ENCODE data around the gene VAC14. TPM values are rescaled to one million over a fixed set of nuclear protein-coding genes. Genes with fewer than 3 reads are reported as not detected.

Gene VAC14
- total RNA-seq, 4 donors from 2014 or later = 43.4 to 69.4 (median 63.1) TPM

GRCh38 chr16:70721202-70721963 lies 79.6 kb downstream of the VAC14 start:
- no peaks in the 10 kb centered on the region for H3K9me3 ChIP-seq
- DNase-seq = no peak
- H3K4me3 ChIP-seq (replicated peaks in 1 of 3) = no peak overlapping the region
- H3K36me3 ChIP-seq = peaks cover 0 to 5% of the 10 kb centered on the region in 2 donors
- no peaks in the 10 kb centered on the region for H3K27me3 ChIP-seq
- intact Hi-C loops (cut with DNase I) = no loop called here
- H3K27ac ChIP-seq = no peak overlapping the region
- H3K4me1 ChIP-seq = peaks cover 19 to 25% of the 10 kb centered on the region in 2 donors
- 78 to 91% methylated on average over 8 to 18 of the region's 18 CpGs for WGBS, 2 donors
- TF ChIP-seq, protein P1, sequence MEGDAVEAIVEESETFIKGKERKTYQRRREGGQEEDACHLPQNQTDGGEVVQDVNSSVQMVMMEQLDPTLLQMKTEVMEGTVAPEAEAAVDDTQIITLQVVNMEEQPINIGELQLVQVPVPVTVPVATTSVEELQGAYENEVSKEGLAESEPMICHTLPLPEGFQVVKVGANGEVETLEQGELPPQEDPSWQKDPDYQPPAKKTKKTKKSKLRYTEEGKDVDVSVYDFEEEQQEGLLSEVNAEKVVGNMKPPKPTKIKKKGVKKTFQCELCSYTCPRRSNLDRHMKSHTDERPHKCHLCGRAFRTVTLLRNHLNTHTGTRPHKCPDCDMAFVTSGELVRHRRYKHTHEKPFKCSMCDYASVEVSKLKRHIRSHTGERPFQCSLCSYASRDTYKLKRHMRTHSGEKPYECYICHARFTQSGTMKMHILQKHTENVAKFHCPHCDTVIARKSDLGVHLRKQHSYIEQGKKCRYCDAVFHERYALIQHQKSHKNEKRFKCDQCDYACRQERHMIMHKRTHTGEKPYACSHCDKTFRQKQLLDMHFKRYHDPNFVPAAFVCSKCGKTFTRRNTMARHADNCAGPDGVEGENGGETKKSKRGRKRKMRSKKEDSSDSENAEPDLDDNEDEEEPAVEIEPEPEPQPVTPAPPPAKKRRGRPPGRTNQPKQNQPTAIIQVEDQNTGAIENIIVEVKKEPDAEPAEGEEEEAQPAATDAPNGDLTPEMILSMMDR (IDR thresholded peaks at IDR 0.05) = no peak
- TF ChIP-seq POLR2A (IDR thresholded peaks at IDR 0.05) = no peak

DNA sequence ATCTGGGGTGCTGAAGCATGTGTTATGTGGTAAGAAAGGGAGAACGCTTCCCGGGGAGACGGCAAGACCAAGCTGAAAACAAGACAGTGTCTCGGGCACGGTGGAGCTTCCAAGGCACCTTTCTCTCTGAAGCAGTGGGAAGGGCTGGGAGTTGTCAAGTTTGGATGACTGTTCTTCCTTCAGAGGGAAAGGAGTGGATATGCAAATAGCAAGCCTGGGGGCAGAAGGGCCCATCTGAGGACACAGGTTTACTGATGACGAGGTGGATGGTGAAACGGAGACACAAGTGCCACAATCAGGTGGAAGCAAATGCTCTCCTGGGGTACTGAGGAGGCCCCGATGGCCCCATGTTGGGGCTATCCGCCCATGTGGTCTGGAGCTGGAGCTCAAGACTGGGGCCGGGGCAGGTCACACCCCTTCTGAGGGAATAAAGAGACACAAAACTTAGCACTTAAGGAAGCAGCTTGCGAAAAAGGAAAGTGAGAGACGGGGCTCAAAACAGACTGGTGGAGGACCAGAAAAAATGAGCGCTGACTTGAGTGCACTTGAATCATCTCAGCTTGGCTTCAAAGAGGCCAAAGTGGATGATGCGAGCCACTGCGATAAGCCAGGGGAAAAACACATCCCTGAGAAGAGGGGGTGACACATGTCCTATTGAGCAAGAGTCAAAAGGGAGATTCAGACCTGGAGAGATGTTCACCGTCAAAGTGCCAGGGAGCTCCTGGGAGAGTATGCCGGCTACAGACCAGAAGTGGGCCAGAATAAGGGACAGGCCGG lies 80.3 kb downstream of the VAC14 start:
- DNase-seq = no peak
- Histone ChIP-seq H3K27me3 (no peaks in the 10 kb centered on the region), H3K36me3 (peaks cover 0 to 5% of the 10 kb centered on the region in 2 donors), H3K27ac (no peak overlapping the region), H3K9me3 (no peaks in the 10 kb centered on the region), H3K4me3 (replicated peaks in 1 of 3) (no peak overlapping the region), H3K4me1 (peaks cover 22 to 25% of the 10 kb centered on the region in 2 donors)
- intact Hi-C loops (cut with DNase I) = no loop called here
- 73 to 85% methylated on average over 18 of the region's 18 CpGs for WGBS, 2 donors
- no peak for TF ChIP-seq POLR2A (IDR thresholded peaks at IDR 0.05)
- TF ChIP-seq, protein P1 (IDR thresholded peaks at IDR 0.05) = no peak

GRCh38 chr16:70717065-70717464 lies 83.9 kb downstream of the VAC14 start:
- Histone ChIP-seq H3K9me3 (no peaks in the 10 kb centered on the region), H3K4me3 (replicated peaks in 1 of 3) (no peak overlapping the region), H3K36me3 (peaks cover 0 to 5% of the 10 kb centered on the region in 2 donors), H3K27me3 (no peaks in the 10 kb centered on the region), H3K27ac (peak overlapping the region; percentile 89 to 94 (median 93)), H3K4me1 (peaks cover 25 to 30% of the 10 kb centered on the region in 2 donors)
- 96% methylated on average over 8 to 9 of the region's 9 CpGs for WGBS, 2 donors
- TF ChIP-seq, protein P1 (IDR thresholded peaks at IDR 0.05) = no peak
- intact Hi-C loops (cut with DNase I) = no loop called here
- no peak for DNase-seq

GRCh38 chr16:70715860-70716357 lies 85.0 kb downstream of the VAC14 start:
- Histone ChIP-seq H3K4me3 (replicated peaks in 1 of 3) (no peak overlapping the region), H3K9me3 (no peaks in the 10 kb centered on the region), H3K36me3 (peaks cover 0 to 5% of the 10 kb centered on the region in 2 donors), H3K27me3 (no peaks in the 10 kb centered on the region), H3K27ac (peak overlapping the region; percentile 89 to 94 (median 93)), H3K4me1 (peaks cover 25 to 30% of the 10 kb centered on the region in 2 donors)
- TF ChIP-seq, protein P1 (IDR thresholded peaks at IDR 0.05) = no peak
- TF ChIP-seq POLR2A (IDR thresholded peaks at IDR 0.05) = no peak
- DNase-seq = peak; percentile 87 to 93
- intact Hi-C loops (cut with DNase I) = no loop called here
- 30 to 46% methylated on average over 6 of the region's 6 CpGs for WGBS, 2 donors
